H1 (cell line): ENCODE data around the gene DRG1. TPM values are rescaled to one million over a fixed set of nuclear protein-coding genes. Genes with fewer than 3 reads are reported as not detected.

Experiments used
- GABPA ChIP-seq: IDR thresholded peaks from 2 replicates; pipeline ENCODE4 v1.6.1; 2011; ENCODE audit warnings: mild to moderate bottlenecking, low read length, moderate library complexity, borderline replicate concordance; ENCODE audit not compliant: insufficient read depth
- RAD21 ChIP-seq, 2 experiments: IDR thresholded peaks in 1 of 2; conservative IDR thresholded peaks in 1 of 2; 2 replicates each; pipeline ENCODE4 v1.6.1; 2011; ENCODE audit warnings: low read depth in 2 of 2, low read length in 2 of 2, improper control_type of control experiment in 1 of 2, inconsistent platforms in 1 of 2, mild to moderate bottlenecking in 1 of 2, moderate library complexity in 1 of 2
- SIX5 ChIP-seq: IDR thresholded peaks from 2 replicates; pipeline ENCODE4 v1.6.1; 2011; ENCODE audit warnings: mild to moderate bottlenecking, low read depth, low read length
- TBP ChIP-seq: IDR thresholded peaks from 2 replicates; pipeline ENCODE4 v1.6.1; 2011; ENCODE audit warnings: low read depth, low read length, improper control_type of control experiment
- TCF12 ChIP-seq: IDR thresholded peaks from 2 replicates; pipeline ENCODE4 v1.6.1; 2011; ENCODE audit warnings: low read depth, mild to moderate bottlenecking, low read length
- TEAD4 ChIP-seq: IDR thresholded peaks from 2 replicates; pipeline ENCODE4 v1.6.1; 2012; ENCODE audit warnings: low read depth, low read length, inconsistent platforms, mixed read lengths
- YY1 ChIP-seq: IDR thresholded peaks from 2 replicates; pipeline ENCODE4 v1.6.1; 2011; ENCODE audit warnings: low read depth, mild to moderate bottlenecking, low read length
- polyA plus RNA-seq, 7 experiments: library from polyadenylated mRNA; depleted of rRNA in 3 of 7; stranded (reverse) in 5 of 7; unstranded in 2 of 7; fragments of >200 nt in 5 of 7; fragments of 200-250 nt in 2 of 7; gene quantifications; 1 replicate in 5 of 7; 2 replicates in 1 of 7; 4 replicates in 1 of 7; pipeline versions ENCODE4 v1.2.1 to v1.2.3, GENCODE V29; 2011 to 2013; ENCODE audit warnings: missing spikeins in 2 of 7, mixed read lengths in 2 of 7
- total RNA-seq: library from RNA; stranded (reverse); fragmentation: NEBNext Ultra II Directional; extraction: Animal tissue kit (Norgen Biotek cat#: 25700); gene quantifications from 2 replicates; pipeline ENCODE4 v1.2.1, GENCODE V29; 2021
- TF ChIP-seq, protein P1 (sequence below): fragments of 300-600 bp; sonication (generic); IDR thresholded peaks from 2 replicates; pipeline ENCODE4 v1.7.1; 2012; ENCODE audit warnings: low read length, moderate library complexity, mild to moderate bottlenecking, inconsistent platforms; ENCODE audit not compliant: insufficient replicate concordance
- TF ChIP-seq, protein P2 (sequence below): IDR thresholded peaks from 2 replicates; pipeline ENCODE4 v1.6.1; 2012; ENCODE audit warnings: low read length, inconsistent platforms

DRG1 gene
- total and polyA plus RNA-seq, 2 of the 8 experiments (the other 6 are each of a cell fraction or from before 2014, with no cell fraction given): 45.3 to 81.9 TPM

DNA sequence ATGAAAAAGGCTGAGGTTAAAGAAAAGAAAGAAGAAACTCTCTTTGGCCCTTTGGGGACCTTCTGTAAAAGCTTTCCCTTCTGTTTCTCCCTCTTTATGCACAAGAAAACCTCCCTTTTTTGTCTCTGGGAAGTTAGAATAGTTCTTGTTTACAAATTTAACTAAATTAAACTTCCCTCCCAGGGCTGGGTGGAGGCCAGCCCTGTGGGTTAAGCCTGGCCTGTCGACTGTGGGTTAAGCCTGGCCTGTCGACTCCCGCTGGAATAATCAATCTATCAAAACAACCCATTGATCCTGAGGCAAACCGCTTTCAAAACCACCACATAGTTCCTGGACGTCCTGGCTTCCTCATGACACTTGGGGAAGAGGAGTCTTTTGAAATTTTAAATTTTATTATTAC is 1.2 kb upstream of the DRG1 start (continued):
- TF ChIP-seq, protein P1, sequence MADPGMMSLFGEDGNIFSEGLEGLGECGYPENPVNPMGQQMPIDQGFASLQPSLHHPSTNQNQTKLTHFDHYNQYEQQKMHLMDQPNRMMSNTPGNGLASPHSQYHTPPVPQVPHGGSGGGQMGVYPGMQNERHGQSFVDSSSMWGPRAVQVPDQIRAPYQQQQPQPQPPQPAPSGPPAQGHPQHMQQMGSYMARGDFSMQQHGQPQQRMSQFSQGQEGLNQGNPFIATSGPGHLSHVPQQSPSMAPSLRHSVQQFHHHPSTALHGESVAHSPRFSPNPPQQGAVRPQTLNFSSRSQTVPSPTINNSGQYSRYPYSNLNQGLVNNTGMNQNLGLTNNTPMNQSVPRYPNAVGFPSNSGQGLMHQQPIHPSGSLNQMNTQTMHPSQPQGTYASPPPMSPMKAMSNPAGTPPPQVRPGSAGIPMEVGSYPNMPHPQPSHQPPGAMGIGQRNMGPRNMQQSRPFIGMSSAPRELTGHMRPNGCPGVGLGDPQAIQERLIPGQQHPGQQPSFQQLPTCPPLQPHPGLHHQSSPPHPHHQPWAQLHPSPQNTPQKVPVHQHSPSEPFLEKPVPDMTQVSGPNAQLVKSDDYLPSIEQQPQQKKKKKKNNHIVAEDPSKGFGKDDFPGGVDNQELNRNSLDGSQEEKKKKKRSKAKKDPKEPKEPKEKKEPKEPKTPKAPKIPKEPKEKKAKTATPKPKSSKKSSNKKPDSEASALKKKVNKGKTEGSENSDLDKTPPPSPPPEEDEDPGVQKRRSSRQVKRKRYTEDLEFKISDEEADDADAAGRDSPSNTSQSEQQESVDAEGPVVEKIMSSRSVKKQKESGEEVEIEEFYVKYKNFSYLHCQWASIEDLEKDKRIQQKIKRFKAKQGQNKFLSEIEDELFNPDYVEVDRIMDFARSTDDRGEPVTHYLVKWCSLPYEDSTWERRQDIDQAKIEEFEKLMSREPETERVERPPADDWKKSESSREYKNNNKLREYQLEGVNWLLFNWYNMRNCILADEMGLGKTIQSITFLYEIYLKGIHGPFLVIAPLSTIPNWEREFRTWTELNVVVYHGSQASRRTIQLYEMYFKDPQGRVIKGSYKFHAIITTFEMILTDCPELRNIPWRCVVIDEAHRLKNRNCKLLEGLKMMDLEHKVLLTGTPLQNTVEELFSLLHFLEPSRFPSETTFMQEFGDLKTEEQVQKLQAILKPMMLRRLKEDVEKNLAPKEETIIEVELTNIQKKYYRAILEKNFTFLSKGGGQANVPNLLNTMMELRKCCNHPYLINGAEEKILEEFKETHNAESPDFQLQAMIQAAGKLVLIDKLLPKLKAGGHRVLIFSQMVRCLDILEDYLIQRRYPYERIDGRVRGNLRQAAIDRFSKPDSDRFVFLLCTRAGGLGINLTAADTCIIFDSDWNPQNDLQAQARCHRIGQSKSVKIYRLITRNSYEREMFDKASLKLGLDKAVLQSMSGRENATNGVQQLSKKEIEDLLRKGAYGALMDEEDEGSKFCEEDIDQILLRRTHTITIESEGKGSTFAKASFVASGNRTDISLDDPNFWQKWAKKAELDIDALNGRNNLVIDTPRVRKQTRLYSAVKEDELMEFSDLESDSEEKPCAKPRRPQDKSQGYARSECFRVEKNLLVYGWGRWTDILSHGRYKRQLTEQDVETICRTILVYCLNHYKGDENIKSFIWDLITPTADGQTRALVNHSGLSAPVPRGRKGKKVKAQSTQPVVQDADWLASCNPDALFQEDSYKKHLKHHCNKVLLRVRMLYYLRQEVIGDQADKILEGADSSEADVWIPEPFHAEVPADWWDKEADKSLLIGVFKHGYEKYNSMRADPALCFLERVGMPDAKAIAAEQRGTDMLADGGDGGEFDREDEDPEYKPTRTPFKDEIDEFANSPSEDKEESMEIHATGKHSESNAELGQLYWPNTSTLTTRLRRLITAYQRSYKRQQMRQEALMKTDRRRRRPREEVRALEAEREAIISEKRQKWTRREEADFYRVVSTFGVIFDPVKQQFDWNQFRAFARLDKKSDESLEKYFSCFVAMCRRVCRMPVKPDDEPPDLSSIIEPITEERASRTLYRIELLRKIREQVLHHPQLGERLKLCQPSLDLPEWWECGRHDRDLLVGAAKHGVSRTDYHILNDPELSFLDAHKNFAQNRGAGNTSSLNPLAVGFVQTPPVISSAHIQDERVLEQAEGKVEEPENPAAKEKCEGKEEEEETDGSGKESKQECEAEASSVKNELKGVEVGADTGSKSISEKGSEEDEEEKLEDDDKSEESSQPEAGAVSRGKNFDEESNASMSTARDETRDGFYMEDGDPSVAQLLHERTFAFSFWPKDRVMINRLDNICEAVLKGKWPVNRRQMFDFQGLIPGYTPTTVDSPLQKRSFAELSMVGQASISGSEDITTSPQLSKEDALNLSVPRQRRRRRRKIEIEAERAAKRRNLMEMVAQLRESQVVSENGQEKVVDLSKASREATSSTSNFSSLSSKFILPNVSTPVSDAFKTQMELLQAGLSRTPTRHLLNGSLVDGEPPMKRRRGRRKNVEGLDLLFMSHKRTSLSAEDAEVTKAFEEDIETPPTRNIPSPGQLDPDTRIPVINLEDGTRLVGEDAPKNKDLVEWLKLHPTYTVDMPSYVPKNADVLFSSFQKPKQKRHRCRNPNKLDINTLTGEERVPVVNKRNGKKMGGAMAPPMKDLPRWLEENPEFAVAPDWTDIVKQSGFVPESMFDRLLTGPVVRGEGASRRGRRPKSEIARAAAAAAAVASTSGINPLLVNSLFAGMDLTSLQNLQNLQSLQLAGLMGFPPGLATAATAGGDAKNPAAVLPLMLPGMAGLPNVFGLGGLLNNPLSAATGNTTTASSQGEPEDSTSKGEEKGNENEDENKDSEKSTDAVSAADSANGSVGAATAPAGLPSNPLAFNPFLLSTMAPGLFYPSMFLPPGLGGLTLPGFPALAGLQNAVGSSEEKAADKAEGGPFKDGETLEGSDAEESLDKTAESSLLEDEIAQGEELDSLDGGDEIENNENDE: no peak
- no peak for TF ChIP-seq YY1
- TF ChIP-seq GABPA: no peak
- TF ChIP-seq SIX5: no peak
- no peak for TF ChIP-seq TBP
- no peak for TF ChIP-seq TCF12
- TF ChIP-seq, protein P2, sequence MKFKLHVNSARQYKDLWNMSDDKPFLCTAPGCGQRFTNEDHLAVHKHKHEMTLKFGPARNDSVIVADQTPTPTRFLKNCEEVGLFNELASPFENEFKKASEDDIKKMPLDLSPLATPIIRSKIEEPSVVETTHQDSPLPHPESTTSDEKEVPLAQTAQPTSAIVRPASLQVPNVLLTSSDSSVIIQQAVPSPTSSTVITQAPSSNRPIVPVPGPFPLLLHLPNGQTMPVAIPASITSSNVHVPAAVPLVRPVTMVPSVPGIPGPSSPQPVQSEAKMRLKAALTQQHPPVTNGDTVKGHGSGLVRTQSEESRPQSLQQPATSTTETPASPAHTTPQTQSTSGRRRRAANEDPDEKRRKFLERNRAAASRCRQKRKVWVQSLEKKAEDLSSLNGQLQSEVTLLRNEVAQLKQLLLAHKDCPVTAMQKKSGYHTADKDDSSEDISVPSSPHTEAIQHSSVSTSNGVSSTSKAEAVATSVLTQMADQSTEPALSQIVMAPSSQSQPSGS: no peak
- no peak for TF ChIP-seq RAD21 (IDR thresholded peaks at IDR 0.05 in 1 of 2, conservative IDR thresholded peaks at IDR 0.05 in 1 of 2; ENCODE audit: low read depth in 2 of 2, low read length in 2 of 2)
- no peak for TF ChIP-seq TEAD4
